Astrocyte of the spinal cord (primary cell): Measurements from ENCODE around the gene VRK2.
"Not testable (repeated sequence)": the region's sequence is repeated elsewhere in the genome, so short reads cannot be mapped to it uniquely, and the experiment has no call there.

ENCODE experiments used
- DNase-seq: peaks from one replicate; pipeline ENCODE4 v3.0.0; 2011; ENCODE audit warnings: low read depth, low spot score
- H3K4me3 ChIP-seq: 2 replicates; pipeline ENCODE4 v1.5.1; 2011; ENCODE audit warnings: low read depth, mild to moderate bottlenecking, low read length, moderate library complexity
- CTCF ChIP-seq: IDR thresholded peaks from 2 replicates; pipeline ENCODE4 v1.5.1; 2012; ENCODE audit warnings: low read depth, mild to moderate bottlenecking, low read length, inconsistent platforms
- in situ Hi-C: cut with HindIII; loops from 2 replicates; pipeline ENCODE4 v1.10.0; 2017; ENCODE audit warnings: low sequenced_read_pairs

Gene VRK2

GRCh38 chr2:58099096-58099769, 52.6 kb downstream of the VRK2 start:
- no peak overlapping the region for H3K4me3 ChIP-seq
- no peak for TF ChIP-seq CTCF
- no peak for DNase-seq
- in situ Hi-C loops: no loop called here

GRCh38 chr2:58101500-58101899, 54.9 kb downstream of the VRK2 start:
- no peak for DNase-seq
- no peak for TF ChIP-seq CTCF
- H3K4me3 ChIP-seq: no peak overlapping the region
- in situ Hi-C loops: no loop called here

- H3K4me3 ChIP-seq: no peak overlapping the region
- DNase-seq: no peak
- in situ Hi-C loops: no loop called here
- no peak for TF ChIP-seq CTCF
Measured at GRCh38 chr2:58106896-58107295, 60.3 kb downstream of the VRK2 start.

GRCh38 chr2:58107803-58108710, 61.5 kb downstream of the VRK2 start:
- DNase-seq: peak; percentile 76
- peak overlapping the region; percentile 1 for H3K4me3 ChIP-seq
- in situ Hi-C loops: no loop called here
- TF ChIP-seq CTCF: no peak

- in situ Hi-C loops: no loop called here
- no peak for DNase-seq
- no peak for TF ChIP-seq CTCF
- no peak overlapping the region for H3K4me3 ChIP-seq
Measured at GRCh38 chr2:58109481-58109880, 62.9 kb downstream of the VRK2 start.

GRCh38 chr2:58110765-58111164, 64.2 kb downstream of the VRK2 start:
- no peak overlapping the region for H3K4me3 ChIP-seq
- in situ Hi-C loops: no loop called here
- TF ChIP-seq CTCF: peak; percentile 4
- DNase-seq: no peak

- in situ Hi-C loops, H3K4me3 ChIP-seq, DNase-seq: not testable (repeated sequence)
Measured at GRCh38 chr2:58113563-58113962, 67.0 kb downstream of the VRK2 start.
